GM12873 (cell line): Measurements from ENCODE around the gene HOTAIR.

Experiments
- TF ChIP-seq, protein P1 (sequence below): IDR thresholded peaks from 2 replicates; pipeline ENCODE4 v1.5.1; 2012; ENCODE audit warnings: low read depth, mild to moderate bottlenecking, moderate library complexity, low read length, control low read depth; ENCODE audit not compliant: insufficient read depth; ENCODE audit errors: missing control alignments

HOTAIR gene

DNA sequence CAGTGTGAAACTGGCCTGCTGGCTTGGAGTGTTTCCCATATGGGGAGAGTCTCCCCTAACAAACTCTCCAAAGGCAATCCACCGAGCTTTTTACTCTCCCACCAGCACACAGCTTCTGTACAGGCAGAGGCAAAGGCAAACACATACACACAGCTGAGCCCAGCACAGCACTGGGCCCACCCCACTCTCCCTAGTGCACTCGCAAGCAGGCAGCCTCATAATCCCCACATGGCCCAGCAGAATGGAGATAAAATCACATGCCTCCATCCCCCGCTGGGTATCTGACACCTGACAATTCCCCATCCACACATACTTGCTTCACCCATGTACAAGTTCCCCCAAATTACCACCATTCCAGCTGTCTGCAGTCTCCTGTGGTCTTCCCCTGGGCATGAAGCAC is 16.6 kb downstream of the HOTAIR start:
- TF ChIP-seq, protein P1, sequence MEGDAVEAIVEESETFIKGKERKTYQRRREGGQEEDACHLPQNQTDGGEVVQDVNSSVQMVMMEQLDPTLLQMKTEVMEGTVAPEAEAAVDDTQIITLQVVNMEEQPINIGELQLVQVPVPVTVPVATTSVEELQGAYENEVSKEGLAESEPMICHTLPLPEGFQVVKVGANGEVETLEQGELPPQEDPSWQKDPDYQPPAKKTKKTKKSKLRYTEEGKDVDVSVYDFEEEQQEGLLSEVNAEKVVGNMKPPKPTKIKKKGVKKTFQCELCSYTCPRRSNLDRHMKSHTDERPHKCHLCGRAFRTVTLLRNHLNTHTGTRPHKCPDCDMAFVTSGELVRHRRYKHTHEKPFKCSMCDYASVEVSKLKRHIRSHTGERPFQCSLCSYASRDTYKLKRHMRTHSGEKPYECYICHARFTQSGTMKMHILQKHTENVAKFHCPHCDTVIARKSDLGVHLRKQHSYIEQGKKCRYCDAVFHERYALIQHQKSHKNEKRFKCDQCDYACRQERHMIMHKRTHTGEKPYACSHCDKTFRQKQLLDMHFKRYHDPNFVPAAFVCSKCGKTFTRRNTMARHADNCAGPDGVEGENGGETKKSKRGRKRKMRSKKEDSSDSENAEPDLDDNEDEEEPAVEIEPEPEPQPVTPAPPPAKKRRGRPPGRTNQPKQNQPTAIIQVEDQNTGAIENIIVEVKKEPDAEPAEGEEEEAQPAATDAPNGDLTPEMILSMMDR, result no peak

DNA sequence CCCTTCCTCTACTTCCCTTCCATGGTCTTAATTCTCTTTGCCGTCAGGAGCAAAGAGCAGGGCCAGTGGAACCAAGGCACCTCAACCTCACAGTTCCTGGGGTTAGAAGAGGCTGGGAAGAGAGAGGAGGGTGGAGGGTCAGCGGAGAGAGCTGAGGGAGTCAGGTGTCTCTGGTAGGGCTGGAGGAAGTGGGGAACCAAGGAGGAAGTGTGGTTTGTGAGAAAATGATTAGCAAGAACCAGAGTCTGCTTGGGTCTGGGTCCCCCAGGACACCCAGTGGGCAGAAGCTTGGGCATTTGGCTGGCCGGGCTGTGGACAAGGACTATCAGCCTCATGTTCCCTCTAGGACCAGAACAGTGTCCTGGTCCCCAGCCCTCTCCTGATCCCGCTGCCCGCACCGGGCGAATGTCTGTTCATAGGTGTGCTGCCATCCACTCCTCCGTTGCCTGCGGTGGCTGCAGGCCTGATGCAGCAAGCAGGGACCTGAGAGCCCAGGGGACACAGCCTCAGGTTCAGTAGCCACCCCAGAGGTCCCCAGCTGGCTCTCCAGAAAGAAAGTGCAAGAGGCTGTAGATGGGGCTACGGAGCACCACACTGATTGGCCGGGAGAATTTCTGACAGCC is 17.7 kb downstream of the HOTAIR start:
- TF ChIP-seq, protein P1, result no peak

DNA sequence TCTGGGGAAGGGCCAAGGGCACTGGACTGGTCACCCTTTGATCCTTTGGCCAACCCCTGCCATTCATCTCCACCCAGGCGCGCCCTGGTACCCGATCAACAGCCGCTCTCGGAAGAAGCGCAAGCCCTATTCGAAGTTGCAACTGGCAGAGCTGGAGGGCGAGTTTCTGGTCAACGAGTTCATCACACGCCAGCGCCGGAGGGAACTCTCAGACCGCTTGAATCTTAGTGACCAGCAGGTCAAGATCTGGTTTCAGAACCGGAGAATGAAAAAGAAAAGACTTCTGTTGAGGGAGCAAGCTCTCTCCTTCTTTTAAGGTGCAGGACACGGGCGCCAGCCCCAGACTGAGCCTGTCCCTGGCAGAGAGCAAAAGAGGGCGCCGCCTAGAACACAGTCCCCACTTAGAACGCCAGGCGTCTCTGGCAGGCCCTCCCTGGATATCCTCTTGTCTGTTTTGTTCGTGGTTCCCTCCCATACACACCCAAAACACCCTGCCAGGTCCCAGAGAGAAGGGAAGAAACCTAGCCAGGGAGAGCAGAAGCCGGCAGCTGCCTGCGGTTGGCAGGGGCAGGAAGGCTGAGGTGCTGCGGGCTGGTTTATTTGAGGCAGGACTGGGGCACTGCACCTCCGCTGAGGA is 18.4 kb downstream of the HOTAIR start:
- TF ChIP-seq, protein P1, result no peak

DNA sequence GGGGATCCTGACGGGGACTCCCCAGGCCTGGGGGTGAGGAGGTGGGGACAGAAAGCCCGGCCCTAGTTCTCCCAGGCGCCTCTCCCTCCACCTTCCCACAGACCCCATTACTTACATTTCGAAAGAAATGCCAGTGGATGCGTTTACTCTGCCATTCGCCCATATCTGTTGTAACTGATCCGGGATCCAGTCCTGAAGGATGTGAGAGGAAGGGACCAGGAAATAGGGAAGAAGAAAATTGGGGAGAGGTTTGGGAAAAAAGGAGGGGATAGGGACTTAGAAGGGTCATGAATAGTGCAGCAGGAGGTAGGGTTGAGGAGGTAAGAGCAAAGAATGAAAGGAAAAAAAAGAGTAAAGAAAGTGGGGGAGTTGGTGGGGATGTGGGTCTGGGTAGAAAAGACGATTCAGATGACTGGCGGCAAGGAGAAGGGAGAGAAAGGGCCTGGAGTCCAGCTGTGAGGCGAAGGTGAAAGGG is 18.9 kb downstream of the HOTAIR start:
- TF ChIP-seq, protein P1, result no peak

DNA sequence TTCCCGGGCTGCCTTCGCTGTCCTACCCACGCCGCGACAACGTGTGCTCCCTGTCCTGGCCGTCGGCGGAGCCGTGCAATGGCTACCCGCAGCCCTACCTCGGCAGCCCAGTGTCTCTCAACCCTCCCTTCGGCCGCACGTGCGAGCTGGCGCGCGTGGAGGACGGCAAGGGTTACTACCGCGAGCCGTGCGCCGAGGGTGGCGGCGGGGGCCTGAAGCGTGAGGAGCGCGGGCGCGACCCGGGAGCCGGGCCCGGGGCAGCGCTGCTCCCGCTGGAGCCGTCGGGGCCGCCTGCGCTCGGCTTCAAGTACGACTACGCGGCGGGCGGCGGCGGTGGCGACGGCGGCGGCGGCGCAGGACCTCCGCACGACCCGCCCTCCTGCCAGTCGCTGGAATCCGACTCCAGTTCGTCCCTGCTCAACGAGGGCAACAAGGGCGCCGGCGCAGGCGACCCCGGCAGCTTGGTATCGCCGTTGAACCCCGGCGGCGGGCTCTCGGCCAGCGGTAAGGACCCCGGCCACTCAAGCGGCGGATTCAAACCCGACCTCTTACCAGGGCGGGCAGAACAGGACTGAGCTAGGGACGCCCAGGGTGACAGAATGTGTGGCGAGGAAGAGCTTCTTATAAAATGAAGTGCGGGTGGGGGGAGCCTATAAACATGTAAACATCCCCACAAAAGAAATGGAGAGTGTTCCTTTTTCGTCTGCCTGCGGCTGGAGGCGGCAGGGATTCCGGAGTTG is 19.5 kb downstream of the HOTAIR start:
- TF ChIP-seq, protein P1, result no peak

DNA sequence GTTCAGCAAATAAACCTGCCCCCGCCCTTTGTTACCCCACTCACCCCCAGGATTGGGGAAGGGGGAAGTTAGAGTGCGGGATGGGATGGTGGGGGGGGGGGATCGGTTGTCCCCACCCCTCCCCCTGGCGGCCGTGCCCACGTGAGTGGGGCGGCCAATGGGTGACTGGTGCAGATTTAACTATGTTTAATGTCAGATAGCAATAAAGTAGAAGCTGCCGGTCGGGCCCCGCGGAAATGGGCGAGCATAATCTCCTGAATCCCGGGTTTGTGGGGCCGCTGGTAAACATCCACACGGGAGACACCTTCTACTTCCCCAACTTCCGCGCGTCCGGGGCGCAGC is 20.1 kb downstream of the HOTAIR start, which contains the start of gene HOXC12:
HOXC12 (plus strand) TSS at position 210 of the 342 bp plus-strand sequence; CDS start at position 237, 27 bp downstream.
- TF ChIP-seq, protein P1, result no peak
